Measurements from ENCODE around the gene ACER2.

DNA sequence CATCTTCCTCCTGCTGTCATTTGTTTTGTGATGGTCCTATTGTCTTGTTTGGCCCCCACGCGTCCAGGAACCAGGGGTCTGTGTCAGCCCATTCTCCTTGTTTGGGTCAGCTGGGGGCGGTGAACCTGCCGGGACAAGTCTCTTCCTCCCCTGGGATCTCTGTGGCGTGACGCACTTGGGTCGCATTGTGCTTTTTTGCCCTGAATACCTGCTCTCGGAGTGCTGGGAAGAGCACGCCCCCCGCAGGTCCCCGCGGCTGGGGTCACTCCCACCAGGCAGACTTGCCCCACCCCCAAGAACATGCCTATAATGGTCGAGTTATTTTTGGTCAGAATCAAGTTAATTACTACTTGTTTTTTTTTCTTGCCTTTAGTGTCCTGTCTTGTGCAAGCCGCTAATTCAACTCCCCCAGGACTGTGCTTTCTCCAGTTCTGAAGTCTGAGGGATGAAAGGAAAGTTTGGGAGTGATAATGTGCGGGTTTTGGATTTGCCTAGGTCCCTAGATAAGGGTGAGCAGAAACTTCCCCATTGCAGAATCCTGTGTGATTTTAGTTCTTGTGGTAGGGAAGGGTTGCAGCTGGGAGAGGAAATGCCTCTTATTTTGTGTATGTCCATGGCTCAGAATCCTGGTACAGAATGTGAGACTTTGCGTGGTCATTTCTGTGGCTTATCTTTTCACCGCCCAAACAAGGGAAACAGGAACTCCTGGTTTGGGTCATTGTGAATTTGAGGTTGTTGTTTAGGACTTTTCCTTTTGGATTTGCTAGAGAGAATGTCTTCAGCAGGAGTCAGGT is 789 bp downstream of the ACER2 start:
- TF ChIP-seq EZH2 (IDR thresholded peaks at IDR 0.05; ENCODE audit: insufficient read depth, low read length) = no peak
- TF ChIP-seq, protein P1, sequence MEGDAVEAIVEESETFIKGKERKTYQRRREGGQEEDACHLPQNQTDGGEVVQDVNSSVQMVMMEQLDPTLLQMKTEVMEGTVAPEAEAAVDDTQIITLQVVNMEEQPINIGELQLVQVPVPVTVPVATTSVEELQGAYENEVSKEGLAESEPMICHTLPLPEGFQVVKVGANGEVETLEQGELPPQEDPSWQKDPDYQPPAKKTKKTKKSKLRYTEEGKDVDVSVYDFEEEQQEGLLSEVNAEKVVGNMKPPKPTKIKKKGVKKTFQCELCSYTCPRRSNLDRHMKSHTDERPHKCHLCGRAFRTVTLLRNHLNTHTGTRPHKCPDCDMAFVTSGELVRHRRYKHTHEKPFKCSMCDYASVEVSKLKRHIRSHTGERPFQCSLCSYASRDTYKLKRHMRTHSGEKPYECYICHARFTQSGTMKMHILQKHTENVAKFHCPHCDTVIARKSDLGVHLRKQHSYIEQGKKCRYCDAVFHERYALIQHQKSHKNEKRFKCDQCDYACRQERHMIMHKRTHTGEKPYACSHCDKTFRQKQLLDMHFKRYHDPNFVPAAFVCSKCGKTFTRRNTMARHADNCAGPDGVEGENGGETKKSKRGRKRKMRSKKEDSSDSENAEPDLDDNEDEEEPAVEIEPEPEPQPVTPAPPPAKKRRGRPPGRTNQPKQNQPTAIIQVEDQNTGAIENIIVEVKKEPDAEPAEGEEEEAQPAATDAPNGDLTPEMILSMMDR (IDR thresholded peaks at IDR 0.05; ENCODE audit: insufficient read depth, low read depth, low read length) = no peak

All from astrocyte (in vitro differentiated cells and primary cell).